Vagina (tissue), 2 donors: ENCODE data around the gene HPN.
"Not testable (repeated sequence)": the region's sequence is repeated elsewhere in the genome, so short reads cannot be mapped to it uniquely, and the experiment has no call there.

Source experiments
- POLR2A ChIP-seq, 2 donors: fragments of 450-650 bp; IDR thresholded peaks; one replicate each; pipeline ENCODE4 v1.6.1; 2017; ENCODE audit warnings: antibody characterized with exemption in 2 of 2, mild to moderate bottlenecking in 2 of 2, moderate library complexity in 2 of 2
- POLR2AphosphoS5 ChIP-seq, 2 donors: sonication (generic); formaldehyde crosslinking; IDR thresholded peaks; one replicate each; pipeline ENCODE4 v1.9.0; 2017; ENCODE audit warnings: antibody characterized with exemption in 2 of 2, mild to moderate bottlenecking in 2 of 2, low read depth in 1 of 2; ENCODE audit not compliant: insufficient read depth in 1 of 2
- TF ChIP-seq, protein P1 (sequence below), 3 experiments: fragments of 450-650 bp in 2 of 3; fragments of 200-600 bp in 1 of 3; sonication (generic) in 1 of 3; IDR thresholded peaks; one replicate each; pipeline ENCODE4 v1.5.1; 2017 to 2019; ENCODE audit warnings: antibody characterized with exemption in 3 of 3, mild to moderate bottlenecking in 2 of 3, moderate library complexity in 2 of 3

DNA sequence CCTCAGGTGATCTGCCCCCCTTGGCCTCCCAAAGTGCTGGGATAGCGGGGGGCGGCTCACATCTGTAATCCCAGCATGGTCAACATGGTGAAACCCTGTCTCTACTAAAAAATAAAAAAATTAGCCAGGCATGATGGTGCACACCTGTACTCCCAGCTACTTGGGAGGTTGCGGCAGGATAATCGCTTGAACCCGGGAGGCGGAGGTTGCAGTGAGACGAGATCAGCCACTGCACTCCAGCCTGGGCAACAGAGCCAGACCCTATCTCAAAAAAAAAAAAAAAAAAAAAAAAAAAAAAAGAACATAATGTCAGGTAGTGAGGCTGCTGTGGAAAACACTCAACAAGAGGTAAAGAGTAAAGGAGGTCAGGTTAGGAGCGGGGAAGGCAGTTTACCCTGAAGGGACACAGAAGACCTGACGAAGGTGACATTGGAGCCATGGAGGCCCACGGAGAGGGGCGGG is 12.2 kb upstream of the HPN start:
- TF ChIP-seq, protein P1, sequence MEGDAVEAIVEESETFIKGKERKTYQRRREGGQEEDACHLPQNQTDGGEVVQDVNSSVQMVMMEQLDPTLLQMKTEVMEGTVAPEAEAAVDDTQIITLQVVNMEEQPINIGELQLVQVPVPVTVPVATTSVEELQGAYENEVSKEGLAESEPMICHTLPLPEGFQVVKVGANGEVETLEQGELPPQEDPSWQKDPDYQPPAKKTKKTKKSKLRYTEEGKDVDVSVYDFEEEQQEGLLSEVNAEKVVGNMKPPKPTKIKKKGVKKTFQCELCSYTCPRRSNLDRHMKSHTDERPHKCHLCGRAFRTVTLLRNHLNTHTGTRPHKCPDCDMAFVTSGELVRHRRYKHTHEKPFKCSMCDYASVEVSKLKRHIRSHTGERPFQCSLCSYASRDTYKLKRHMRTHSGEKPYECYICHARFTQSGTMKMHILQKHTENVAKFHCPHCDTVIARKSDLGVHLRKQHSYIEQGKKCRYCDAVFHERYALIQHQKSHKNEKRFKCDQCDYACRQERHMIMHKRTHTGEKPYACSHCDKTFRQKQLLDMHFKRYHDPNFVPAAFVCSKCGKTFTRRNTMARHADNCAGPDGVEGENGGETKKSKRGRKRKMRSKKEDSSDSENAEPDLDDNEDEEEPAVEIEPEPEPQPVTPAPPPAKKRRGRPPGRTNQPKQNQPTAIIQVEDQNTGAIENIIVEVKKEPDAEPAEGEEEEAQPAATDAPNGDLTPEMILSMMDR (IDR thresholded peaks at IDR 0.05): not testable (repeated sequence)
- not testable (repeated sequence) for TF ChIP-seq POLR2A (IDR thresholded peaks at IDR 0.05); POLR2AphosphoS5 (IDR thresholded peaks at IDR 0.05; ENCODE audit: insufficient read depth in 1 of 2, low read depth in 1 of 2)
